IMR-90 (cell line): ENCODE data around the gene POLA2. TPM values are rescaled to one million over a fixed set of nuclear protein-coding genes. Genes with fewer than 3 reads are reported as not detected.

Experiments used
- ATAC-seq: fragments of 200-7000 bp; cut with Tn5 transposase; 2 replicates; pipeline ENCODE4 v1.9.1; 2020; ENCODE audit warnings: low read depth, mild to moderate bottlenecking, moderate library complexity
- BruUV-seq: library from RNA; stranded (reverse); fragments of 400-500 nt; replicated peaks from 2 replicates; lab custom pipeline; 2021; lab: Mats Ljungman, UMichigan
- CTCF ChIA-PET: fragments of 300-600 bp; formaldehyde crosslinking; extraction: SDS; loops from one replicate; lab custom pipeline; 2021; ENCODE audit warnings: antibody characterized with exemption; lab: Yijun Ruan, JAX
- POLR2A ChIA-PET: fragments of 300-600 bp; sonication (Branson Sonifier 250); formaldehyde crosslinking; loops from one replicate; lab custom pipeline; 2022; ENCODE audit warnings: antibody characterized with exemption; ENCODE audit not compliant: unreplicated experiment; lab: Charles Lee
- DNase-seq: peaks from one replicate; pipeline ENCODE4 v3.0.0; 2013
- H2AFZ ChIP-seq: replicated peaks from 2 replicates; pipeline ENCODE3; 2013; ENCODE audit warnings: low read length, mild to moderate bottlenecking; ENCODE audit not compliant: poor library complexity
- H2AK5ac ChIP-seq: 2 replicates; pipeline ENCODE4 v1.6.1; 2013; ENCODE audit warnings: low read depth, low read length, inconsistent platforms
- H2AK9ac ChIP-seq: replicated peaks from 2 replicates; pipeline ENCODE3; 2013; ENCODE audit warnings: mild to moderate bottlenecking, low read depth, low read length, moderate library complexity; ENCODE audit not compliant: poor library complexity
- H2BK120ac ChIP-seq: 2 replicates; pipeline ENCODE4 v1.6.1; 2013; ENCODE audit warnings: low read depth, low read length, inconsistent platforms
- H2BK15ac ChIP-seq: 3 replicates; pipeline ENCODE4 v1.6.1; 2013; ENCODE audit warnings: low read depth, low read length, inconsistent platforms
- H2BK20ac ChIP-seq: 2 replicates; pipeline ENCODE4 v1.6.1; 2013; ENCODE audit warnings: low read depth, mild to moderate bottlenecking, inconsistent platforms, low read length, moderate library complexity
- H2BK5ac ChIP-seq: 2 replicates; pipeline ENCODE4 v1.6.1; 2013; ENCODE audit warnings: mild to moderate bottlenecking, low read depth, low read length, inconsistent platforms; ENCODE audit not compliant: poor library complexity, severe bottlenecking
- H3K14ac ChIP-seq: replicated peaks from 2 replicates; pipeline ENCODE4 v1.6.1; 2013; ENCODE audit warnings: low read depth, low read length, inconsistent platforms
- H3K18ac ChIP-seq: 2 replicates; pipeline ENCODE4 v1.6.1; 2013; ENCODE audit warnings: low read depth, low read length, control low read depth
- H3K23ac ChIP-seq: 2 replicates; pipeline ENCODE4 v1.6.1; 2013; ENCODE audit warnings: low read depth, low read length, inconsistent platforms
- H3K27ac ChIP-seq: 2 replicates; pipeline ENCODE4 v1.5.1; 2013; ENCODE audit warnings: mild to moderate bottlenecking, control low read depth, low read length; ENCODE audit not compliant: insufficient read depth
- H3K27me3 ChIP-seq: 2 replicates; pipeline ENCODE4 v1.6.1; 2013; ENCODE audit warnings: low read length; ENCODE audit not compliant: control insufficient read depth, insufficient read depth
- H3K36me3 ChIP-seq: 2 replicates; pipeline ENCODE4 v1.6.1; 2013; ENCODE audit warnings: low read length, mixed read lengths; ENCODE audit not compliant: control insufficient read depth, insufficient read depth
- H3K4ac ChIP-seq: 2 replicates; pipeline ENCODE4 v1.6.1; 2013; ENCODE audit warnings: low read depth, low read length, inconsistent platforms
- H3K4me1 ChIP-seq: 2 replicates; pipeline ENCODE4 v1.6.1; 2013; ENCODE audit warnings: low read length, mixed read lengths; ENCODE audit not compliant: control insufficient read depth, insufficient read depth
- H3K4me2 ChIP-seq: 2 replicates; pipeline ENCODE4 v1.6.1; 2013; ENCODE audit warnings: low read depth, mild to moderate bottlenecking, control low read depth, low read length, moderate library complexity
- H3K4me3 ChIP-seq: 2 replicates; pipeline ENCODE4 v1.5.1; 2013; ENCODE audit warnings: low read depth, mild to moderate bottlenecking, control low read depth, low read length, moderate library complexity; ENCODE audit not compliant: insufficient read depth
- H3K56ac ChIP-seq: 2 replicates; pipeline ENCODE4 v1.6.1; 2013; ENCODE audit warnings: low read length, inconsistent platforms; ENCODE audit not compliant: insufficient read depth; ENCODE audit errors: extremely low read depth
- H3K79me1 ChIP-seq, 2 experiments: 2 replicates each; pipeline ENCODE4 v1.6.1; 2013; ENCODE audit warnings: low read length in 2 of 2, inconsistent platforms in 1 of 2, low read depth in 1 of 2
- H3K9ac ChIP-seq: 2 replicates; pipeline ENCODE4 v1.6.1; 2013; ENCODE audit warnings: low read depth, low read length, control low read depth
- H3K9me1 ChIP-seq: 2 replicates; pipeline ENCODE4 v1.6.1; 2013; ENCODE audit warnings: low read length, inconsistent platforms; ENCODE audit not compliant: insufficient read depth
- H3K9me3 ChIP-seq: 2 replicates; pipeline ENCODE4 v1.6.1; 2013; ENCODE audit warnings: low read length; ENCODE audit not compliant: control insufficient read depth, insufficient read depth
- H4K20me1 ChIP-seq: 2 replicates; pipeline ENCODE4 v1.6.1; 2013; ENCODE audit warnings: low read length, inconsistent platforms; ENCODE audit not compliant: insufficient read depth
- H4K5ac ChIP-seq: 2 replicates; pipeline ENCODE4 v1.6.1; 2013; ENCODE audit warnings: mild to moderate bottlenecking, low read depth, low read length, control low read depth
- H4K8ac ChIP-seq, 2 experiments: 2 replicates each; pipeline ENCODE4 v1.6.1; 2013; ENCODE audit warnings: low read depth in 2 of 2, low read length in 2 of 2, control low read depth in 1 of 2, inconsistent platforms in 1 of 2
- H4K91ac ChIP-seq: 2 replicates; pipeline ENCODE4 v1.6.1; 2013; ENCODE audit warnings: low read depth, low read length, inconsistent platforms; ENCODE audit not compliant: insufficient read depth
- BHLHE40 ChIP-seq: fragments of 150-350 bp; IDR thresholded peaks from 2 replicates; pipeline ENCODE4 v1.6.1; 2016; ENCODE audit warnings: mild to moderate bottlenecking, low read depth, low read length
- CEBPB ChIP-seq: IDR thresholded peaks from 2 replicates; pipeline ENCODE4 v1.6.1; 2012; ENCODE audit warnings: low read depth, low read length, improper control_type of control experiment
- CHD1 ChIP-seq: IDR thresholded peaks from 2 replicates; pipeline ENCODE4 v1.6.1; 2012; ENCODE audit warnings: low read depth, low read length, improper control_type of control experiment
- CTCF ChIP-seq: conservative IDR thresholded peaks from 2 replicates; pipeline ENCODE4 v1.5.1; 2012; ENCODE audit warnings: mild to moderate bottlenecking, low read depth, low read length, improper control_type of control experiment
- ELK1 ChIP-seq: fragments of 150-350 bp; IDR thresholded peaks from 2 replicates; pipeline ENCODE4 v1.6.1; 2016; ENCODE audit warnings: low read depth, mild to moderate bottlenecking, low read length, moderate library complexity, borderline replicate concordance
- FOS ChIP-seq: fragments of 150-350 bp; IDR thresholded peaks from 2 replicates; pipeline ENCODE4 v1.6.1; 2016; ENCODE audit warnings: low read depth, low read length
- MAFK ChIP-seq: IDR thresholded peaks from 2 replicates; pipeline ENCODE4 v1.6.1; 2012; ENCODE audit warnings: low read depth, low read length, improper control_type of control experiment
- MAZ ChIP-seq: IDR thresholded peaks from 2 replicates; pipeline ENCODE4 v1.6.1; 2012; ENCODE audit warnings: low read depth, mild to moderate bottlenecking, low read length, improper control_type of control experiment, moderate library complexity, borderline replicate concordance
- MXI1 ChIP-seq: IDR thresholded peaks from 2 replicates; pipeline ENCODE4 v1.6.1; 2012; ENCODE audit warnings: low read depth, mild to moderate bottlenecking, low read length, moderate library complexity, borderline replicate concordance
- NFE2L2 ChIP-seq: fragments of 150-350 bp; IDR thresholded peaks from 2 replicates; pipeline ENCODE4 v1.6.1; 2016; ENCODE audit warnings: low read depth, mild to moderate bottlenecking, low read length
- POLR2A ChIP-seq: IDR thresholded peaks from 2 replicates; pipeline ENCODE4 v1.6.1; 2012; ENCODE audit warnings: mild to moderate bottlenecking, low read depth, low read length
- RAD21 ChIP-seq: IDR thresholded peaks from 2 replicates; pipeline ENCODE4 v1.6.1; 2012; ENCODE audit warnings: low read length, improper control_type of control experiment
- RCOR1 ChIP-seq: IDR thresholded peaks from 2 replicates; pipeline ENCODE4 v1.6.1; 2012; ENCODE audit warnings: mild to moderate bottlenecking, low read length, improper control_type of control experiment; ENCODE audit not compliant: insufficient replicate concordance
- RFX5 ChIP-seq: IDR thresholded peaks from 2 replicates; pipeline ENCODE4 v1.8.0; 2012; ENCODE audit warnings: low read depth, mild to moderate bottlenecking, low read length, moderate library complexity
- SMC3 ChIP-seq: fragments of 150-350 bp; IDR thresholded peaks from 2 replicates; pipeline ENCODE4 v1.6.1; 2016; ENCODE audit warnings: low read depth, mild to moderate bottlenecking, antibody characterized with exemption, low read length, moderate library complexity
- USF2 ChIP-seq: fragments of 150-350 bp; IDR thresholded peaks from 2 replicates; pipeline ENCODE4 v1.6.1; 2017; ENCODE audit warnings: mild to moderate bottlenecking, antibody characterized with exemption, low read length, low read depth
- WGBS, 2 experiments: methylation state at CpG; one replicate each; pipeline versions ENCODE4 v1.1.5 to v1.1.7; 2013; ENCODE audit warnings: missing lambda C conversion rate in 2 of 2; ENCODE audit not compliant: insufficient read length in 1 of 2; ENCODE audit errors: extremely low coverage in 2 of 2; 5-methylcytosine and 5-hydroxymethylcytosine counted together
- dilution Hi-C: fragments of 300-500 bp; cut with HindIII; formaldehyde crosslinking; loops from one replicate; pipeline ENCODE4 v1.14.3; 2018; ENCODE audit warnings: low sequenced_read_pairs; ENCODE audit not compliant: unreplicated experiment
- in situ Hi-C: fragments of 300-500 bp; cut with MboI; formaldehyde crosslinking; loops from 3 replicates; pipeline ENCODE4 v1.14.3; 2019; ENCODE audit warnings: low sequenced_read_pairs, inconsistent platforms, mixed read lengths
- intact Hi-C: fragments of 100-400 bp; cut with micrococcal nuclease; formaldehyde crosslinking; loops from 2 replicates; pipeline ENCODE4 v1.10.0; 2022
- polyA plus RNA-seq, 3 experiments: library from polyadenylated mRNA; depleted of rRNA; stranded (reverse); fragments of >200 nt; gene quantifications; 2 replicates each; pipeline ENCODE4 v1.2.3, GENCODE V29; 2012; ENCODE audit warnings: low replicate concordance in 1 of 3
- total RNA-seq: library from RNA; depleted of rRNA; stranded (reverse); fragments of >200 nt; gene quantifications from 2 replicates; pipeline ENCODE4 v1.2.3, GENCODE V29; 2012

Gene POLA2
- total and polyA plus RNA-seq, 2 of the 4 experiments (the other 2 are of a cell fraction) = 14.2 to 17.3 TPM

- Histone ChIP-seq H2AFZ (no peak overlapping the region), H3K4me1 (peaks cover 5% of the 10 kb centered on the region), H4K8ac (no peak overlapping the region), H3K27ac (no peak overlapping the region), H3K9me1 (peaks cover 4% of the 10 kb centered on the region; the same call in 1 of the 2 replicates), H4K20me1 (no peaks in the 10 kb centered on the region), H3K4me2 (no peak overlapping the region), H3K9ac (no peak overlapping the region), H2BK120ac (no peak overlapping the region), H3K4ac (no peak overlapping the region), H3K23ac (no peak overlapping the region), H3K56ac (no peak overlapping the region), H3K36me3 (peaks cover 21% of the 10 kb centered on the region), H3K27me3 (no peaks in the 10 kb centered on the region), H3K4me3 (no peak overlapping the region), H2BK20ac (no peak overlapping the region), H3K79me1 (peaks cover 0 to 4% of the 10 kb centered on the region in 2 experiments; a peak in 1 of 4 replicates), H3K14ac (no peak overlapping the region), H2AK9ac (no peak overlapping the region), H2BK5ac (no peak overlapping the region), H2AK5ac (no peak overlapping the region), H3K18ac (no peak overlapping the region), H4K5ac (no peak overlapping the region), H2BK15ac (no peak overlapping the region), H4K91ac (no peak overlapping the region), H3K9me3 (no peaks in the 10 kb centered on the region)
- 72% methylated on average over 6 of the region's 16 CpGs; no CpG with 5 or more reads in 1 of the 2 experiments for WGBS, 2 experiments
- intact Hi-C loops = no loop called here
- ChIA-PET CTCF (interaction anchor here (0.5 to 1.1 kb wide), 2 partner anchors 9 to 16 kb away, joined by 3 read pairs; no protein-coding TSS in a partner anchor), POLR2A (no interaction called here)
- in situ Hi-C loops = no loop called here
- ATAC-seq (no peak), DNase-seq (no peak)
- BruUV-seq = no TSS peak
- dilution Hi-C loops = no loop called here
- TF ChIP-seq CTCF (no peak), USF2 (no peak), MAFK (no peak), RAD21 (no peak), POLR2A (no peak), MXI1 (no peak), RCOR1 (no peak), SMC3 (no peak), FOS (no peak), MAZ (no peak), CEBPB (no peak), NFE2L2 (no peak), RFX5 (no peak), ELK1 (no peak), CHD1 (no peak), BHLHE40 (no peak)
Measured at GRCh38 chr11:65214212-65214845, 47.4 kb upstream of the POLA2 start.
